GM21423 (cell line): ENCODE data around the gene CA5A.
"Not testable (repeated sequence)": the region's sequence is repeated elsewhere in the genome, so short reads cannot be mapped to it uniquely, and the experiment has no call there.

ENCODE experiments used
- ATAC-seq: cut with Tn5 transposase; IDR thresholded peaks from one replicate; pipeline ENCODE4 v1.9.1; 2021; ENCODE audit warnings: mild to moderate bottlenecking, moderate library complexity; ENCODE audit not compliant: unreplicated experiment

CA5A gene

DNA sequence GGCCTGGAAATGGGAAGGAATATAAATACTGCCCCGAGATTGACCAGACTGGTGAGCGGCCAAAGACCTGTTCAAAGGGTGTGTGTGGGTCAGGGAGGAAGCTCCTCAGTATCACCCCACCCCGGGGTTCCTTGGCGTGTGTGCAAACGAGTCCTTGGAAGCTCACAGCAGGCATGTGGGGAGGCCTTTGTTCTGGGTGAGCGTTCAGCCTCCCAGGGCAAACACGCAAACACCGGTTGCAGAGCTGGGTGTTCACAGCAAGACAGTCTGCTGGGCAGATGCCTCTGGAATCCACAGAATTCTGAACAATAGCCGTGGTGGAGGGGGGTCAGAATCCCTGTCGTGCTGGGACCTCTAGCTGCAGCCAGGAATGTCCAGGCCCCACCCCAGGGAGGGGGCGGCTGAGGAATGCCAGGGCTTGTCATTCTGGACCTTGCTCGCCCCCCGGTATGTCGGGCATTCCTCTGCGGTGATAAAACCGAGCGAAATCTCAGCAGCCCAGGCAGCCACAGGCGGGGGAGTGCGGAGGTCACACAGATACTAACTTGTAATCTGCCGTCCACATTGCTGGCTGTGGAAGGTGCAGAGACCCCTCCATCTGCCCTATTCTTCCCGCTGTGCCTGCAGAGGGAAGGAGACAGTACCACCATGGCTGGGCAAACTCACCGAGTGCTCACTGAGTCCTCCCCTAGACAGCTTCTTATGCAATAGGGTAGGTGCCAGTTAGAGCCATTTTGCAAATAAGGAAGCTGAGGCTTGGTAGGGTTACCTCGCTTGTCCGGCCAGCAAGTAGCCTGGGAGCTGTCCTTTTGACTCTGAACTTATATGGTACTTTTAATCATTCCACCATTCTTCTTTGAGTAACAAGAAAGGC is 65.7 kb downstream of the CA5A start:
- not testable (repeated sequence) for ATAC-seq

DNA sequence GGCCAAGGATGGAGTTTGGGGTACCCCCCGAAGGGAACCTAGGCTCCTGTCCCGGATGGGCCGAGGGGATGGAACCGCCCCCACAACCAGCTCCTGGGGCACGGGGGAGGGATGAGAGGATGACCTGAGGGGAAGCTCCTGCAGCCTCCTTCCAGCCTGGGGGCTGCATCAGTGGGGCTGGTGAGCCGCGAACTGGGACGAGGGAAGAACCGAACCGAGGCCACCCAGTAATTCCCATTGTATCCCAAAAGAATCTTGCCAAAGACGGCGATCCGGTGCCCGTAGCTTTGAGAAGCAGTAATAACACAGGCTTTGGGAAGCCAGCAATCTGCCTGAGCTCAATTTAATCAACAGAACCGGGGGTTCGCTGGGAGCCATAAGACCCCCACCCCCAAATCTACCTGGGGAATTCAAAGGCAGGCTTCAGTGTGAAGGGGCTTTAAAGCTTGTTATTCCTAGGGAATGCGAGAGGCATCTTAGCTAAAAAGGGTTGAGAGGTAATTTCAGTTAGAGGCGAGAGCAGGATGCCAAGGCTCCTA is 66.4 kb downstream of the CA5A start:
- not testable (repeated sequence) for ATAC-seq

DNA sequence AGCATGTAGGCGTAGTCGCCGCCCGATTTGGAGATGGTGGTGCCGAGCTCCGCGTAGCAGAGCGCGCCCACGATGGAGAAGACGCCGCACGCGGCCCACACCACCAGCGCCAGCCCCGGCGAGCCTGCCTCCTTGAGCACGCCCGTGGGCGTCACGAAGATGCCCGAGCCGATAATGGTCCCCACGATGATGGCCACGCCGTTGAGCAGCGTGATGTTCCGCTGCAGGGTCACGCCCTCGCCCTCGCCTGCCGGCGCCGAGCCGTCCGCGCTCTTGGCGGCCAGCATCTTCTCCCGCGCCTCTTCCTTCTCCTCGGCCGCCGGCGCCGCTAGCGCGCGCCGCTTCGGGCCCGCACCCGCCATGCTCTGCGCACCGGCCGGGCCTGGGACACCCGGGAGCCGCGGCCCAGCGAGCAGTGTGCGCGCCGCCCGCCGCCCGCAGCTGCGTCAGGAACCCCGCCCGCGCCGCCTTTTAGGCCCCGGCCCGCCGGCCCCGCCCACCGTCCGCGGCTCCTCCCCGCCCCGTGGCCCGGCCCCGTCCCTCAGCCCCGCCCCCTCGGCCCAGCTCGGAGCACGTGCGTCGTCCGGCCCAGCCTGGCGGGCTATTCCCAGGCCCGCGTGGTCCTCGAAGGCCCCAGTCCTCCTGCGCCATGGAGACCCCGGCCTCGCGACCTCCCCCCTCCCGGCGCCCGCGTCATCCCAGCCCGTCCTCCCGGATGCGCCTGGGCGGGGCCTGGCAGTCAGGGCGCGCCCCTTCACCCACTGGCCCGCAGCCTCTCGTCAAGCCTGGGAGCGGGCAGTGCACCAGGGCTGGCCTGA is 67.1 kb downstream of the CA5A start, which contains the start of gene SLC7A5:
TSS of gene SLC7A5 (minus strand) at position 447 of the 818 bp plus-strand sequence. CDS start at position 362, 85 bp downstream.
- peak; percentile 50 for ATAC-seq

DNA sequence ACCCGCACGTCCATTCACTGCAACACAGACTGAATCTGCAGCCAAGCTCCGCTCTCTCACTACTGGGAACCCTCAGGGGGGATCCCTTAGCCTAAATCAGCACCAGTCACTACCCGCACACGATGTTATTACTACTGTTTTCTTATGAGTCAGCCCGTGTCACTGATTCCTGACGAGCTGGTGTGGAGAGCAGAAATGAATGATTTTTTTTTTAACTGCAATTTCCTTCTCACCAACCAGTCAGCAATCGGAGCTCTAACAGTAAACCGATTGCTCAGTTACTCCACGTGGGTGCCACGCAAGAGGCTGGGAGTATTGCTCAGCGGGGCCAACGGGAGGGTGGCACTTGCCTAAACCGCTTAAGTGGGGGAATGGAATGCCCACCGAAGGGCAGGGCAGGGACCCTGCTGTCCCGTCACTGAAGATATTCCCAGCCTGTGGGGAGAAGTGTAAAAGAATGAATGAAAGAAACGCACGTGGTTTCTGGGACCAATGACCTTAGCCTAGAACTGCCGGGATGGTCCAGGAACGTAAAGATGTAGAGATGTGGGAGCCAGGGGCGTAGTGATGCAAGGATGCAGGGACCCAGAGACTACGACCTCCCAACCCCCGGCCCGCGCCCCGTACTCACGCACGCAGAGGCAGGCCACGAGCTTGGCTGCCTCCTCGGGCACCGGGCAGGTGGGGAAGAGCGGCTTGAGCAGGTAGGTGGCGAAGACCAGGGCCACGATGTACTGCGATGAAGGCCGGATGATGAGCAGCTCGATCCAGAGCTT is 67.9 kb downstream of the CA5A start:
- ATAC-seq, result peak; percentile 24

DNA sequence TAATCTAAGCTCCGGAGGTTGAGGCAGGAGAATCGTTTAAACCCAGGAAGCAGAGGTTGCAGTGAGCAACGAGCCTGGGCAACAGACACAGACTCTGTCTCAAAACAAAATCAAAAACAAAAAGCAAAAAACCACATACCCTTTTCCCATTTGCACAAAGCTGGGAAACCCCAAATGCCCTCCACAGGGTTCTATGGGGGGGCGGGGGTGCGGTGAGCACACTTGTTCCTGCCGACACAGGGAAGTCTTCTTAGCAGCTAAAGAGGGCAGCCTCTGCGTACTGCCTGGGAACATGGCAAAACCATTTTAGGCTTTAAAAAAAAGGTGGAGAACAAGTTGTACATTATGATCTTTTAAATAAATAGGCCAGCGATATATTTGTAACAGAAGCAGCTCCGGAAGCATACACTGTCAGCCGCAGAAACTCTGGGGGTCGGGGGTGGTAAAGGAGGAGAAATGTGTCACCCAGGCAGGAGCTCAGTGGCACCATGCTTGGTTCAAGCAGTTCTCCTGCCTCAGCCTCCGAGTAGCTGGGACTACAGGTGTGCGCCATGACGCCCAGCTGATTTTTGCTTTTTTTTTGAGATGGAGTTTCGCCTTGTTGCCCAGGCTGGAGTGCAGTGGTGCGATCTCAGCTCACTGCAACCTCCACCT is 70.3 kb downstream of the CA5A start:
- ATAC-seq, result not testable (repeated sequence)

DNA sequence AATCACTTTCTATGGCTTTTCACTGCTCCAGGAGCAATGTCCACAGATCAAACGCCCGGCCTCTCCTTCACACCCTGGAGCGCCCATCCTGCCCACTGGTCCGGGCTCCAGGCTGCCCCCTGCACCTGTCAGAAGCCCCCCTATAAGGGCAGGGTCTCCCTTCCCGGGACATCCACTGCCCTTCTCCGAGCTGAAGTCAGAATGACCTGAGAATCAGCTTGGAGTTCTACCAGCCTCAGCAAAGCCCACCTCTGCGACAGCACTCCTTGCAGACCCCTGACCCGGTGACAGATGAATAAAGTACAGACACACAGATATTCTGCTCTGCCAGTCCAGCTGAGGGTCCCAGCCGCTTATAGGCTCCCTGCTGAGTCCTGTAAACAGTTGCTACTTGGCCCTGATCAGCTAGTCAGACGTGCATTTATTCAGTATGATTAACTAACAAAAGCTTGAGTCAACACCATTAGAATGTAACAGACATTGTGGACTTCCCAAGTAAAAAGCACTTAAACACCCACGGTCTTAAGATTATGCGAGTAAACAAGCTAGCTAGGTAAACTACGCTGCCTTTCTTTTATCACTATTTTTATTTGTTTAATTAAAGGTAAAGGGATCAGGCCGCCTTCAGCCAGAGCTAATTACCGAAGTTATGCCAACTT is 71.9 kb downstream of the CA5A start:
- no peak for ATAC-seq

DNA sequence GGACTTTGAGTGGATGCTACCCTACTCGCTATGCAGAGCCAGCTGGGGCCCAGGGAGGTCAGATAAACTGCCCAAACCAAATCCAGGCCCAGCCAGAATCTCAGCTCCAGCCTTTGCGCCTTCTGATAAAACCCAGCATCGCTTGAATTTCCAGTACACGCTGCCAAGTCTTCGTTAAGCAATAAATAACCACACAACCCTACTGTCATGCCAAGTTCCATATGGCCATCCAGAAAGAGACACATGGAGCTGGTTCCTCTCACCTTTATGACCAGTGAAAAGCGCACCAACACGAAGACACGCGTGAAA is 73.0 kb downstream of the CA5A start:
- not testable (repeated sequence) for ATAC-seq

DNA sequence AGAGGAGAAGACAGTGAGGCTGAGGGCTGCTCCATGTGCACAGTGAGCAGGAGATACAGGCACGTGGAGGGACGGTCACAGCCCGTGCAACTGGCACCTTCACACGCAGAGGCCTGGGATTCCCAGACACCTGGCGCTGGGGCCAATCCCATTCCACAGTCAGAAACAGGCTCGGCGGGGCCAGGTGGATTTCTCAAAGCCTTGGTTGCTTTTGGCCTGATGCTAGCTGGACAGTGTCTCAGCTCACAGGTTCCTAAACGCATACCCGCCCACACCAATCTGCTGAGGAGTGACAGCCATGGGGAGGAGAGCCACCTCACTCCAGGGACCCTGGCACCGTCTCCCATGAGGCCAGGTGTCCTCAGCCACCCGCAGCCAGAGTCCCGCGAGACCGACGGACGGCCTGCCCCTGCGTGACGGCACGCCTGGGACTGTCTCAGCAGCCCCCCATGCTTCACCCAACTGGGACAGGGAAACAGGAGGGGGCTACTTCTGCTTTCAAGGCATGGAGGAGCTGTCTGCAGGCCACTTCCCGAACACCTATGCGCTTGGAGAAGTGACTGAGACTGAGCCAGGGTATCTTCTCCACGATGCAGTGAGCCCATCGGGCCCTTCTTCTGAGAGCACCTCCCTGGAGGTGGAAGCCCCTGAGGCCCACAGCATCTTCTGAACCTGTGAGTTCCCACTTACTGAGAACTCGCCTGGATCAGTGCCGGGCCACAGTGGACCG is 73.6 kb downstream of the CA5A start:
- not testable (repeated sequence) for ATAC-seq

GRCh38 chr16:87861300-87862099 is 74.8 kb downstream of the CA5A start:
- ATAC-seq, result not testable (repeated sequence)

DNA sequence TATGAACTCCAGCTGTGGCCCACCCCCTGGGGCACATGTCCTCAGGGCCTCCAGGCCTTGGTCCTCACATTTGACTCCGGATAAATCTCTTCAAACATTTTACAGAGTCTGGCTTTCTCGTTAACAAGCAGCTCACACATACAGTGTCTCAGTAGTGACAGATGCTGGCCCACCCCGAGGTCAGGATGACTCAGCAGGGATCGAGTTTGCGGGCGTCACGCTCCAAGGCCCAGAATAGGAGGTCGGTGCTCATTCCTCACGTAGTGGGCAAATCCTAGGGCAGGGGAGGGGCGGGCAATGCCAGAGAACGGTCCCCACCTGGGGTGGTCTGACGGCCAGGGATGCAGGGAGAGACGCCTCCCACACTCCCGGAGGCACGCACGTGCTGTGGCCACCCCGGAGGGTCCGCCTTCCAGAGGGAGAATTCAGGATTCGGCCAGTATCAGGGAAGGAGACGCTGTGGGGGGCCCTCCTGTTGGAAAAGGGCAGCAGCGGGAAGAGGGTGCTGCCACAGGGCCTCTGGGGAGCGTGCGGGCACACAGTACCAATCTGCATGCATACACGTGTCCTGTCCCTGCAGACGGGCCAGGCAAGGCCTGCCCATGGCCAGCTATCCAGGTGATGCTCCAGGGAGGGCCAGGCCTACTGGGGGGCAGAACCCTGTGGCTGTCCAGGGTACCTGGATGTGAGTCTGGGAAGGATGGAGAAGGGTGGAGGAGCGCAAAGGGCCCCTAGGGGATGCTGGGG is 75.6 kb downstream of the CA5A start:
- no peak for ATAC-seq

- ATAC-seq, result not testable (repeated sequence)
Measured at GRCh38 chr16:87858151-87858993, 78.0 kb downstream of the CA5A start.

DNA sequence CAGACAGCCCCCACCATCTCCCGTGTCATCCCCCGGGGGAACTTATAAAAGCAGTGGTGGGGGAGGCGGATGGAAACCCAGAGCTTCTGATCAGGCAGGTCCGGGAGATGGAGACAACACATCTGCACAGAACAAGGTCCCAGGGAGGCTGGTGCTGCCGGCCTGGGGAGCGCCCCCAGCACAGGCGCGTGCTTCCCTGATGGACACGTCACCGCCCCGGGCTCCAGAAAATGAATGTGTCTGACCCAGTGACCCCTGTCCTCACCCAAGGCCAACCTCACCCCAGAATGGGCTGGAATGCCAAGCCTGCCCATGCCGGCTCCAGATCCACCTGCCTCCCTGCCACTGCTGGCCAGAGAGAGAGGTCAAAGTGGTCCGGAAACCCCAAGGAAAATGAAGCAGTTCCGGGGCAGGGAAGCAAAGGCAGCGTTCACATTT is 79.5 kb downstream of the CA5A start:
- no peak for ATAC-seq

GRCh38 chr16:87855852-87856715 is 80.2 kb downstream of the CA5A start:
- no peak for ATAC-seq

DNA sequence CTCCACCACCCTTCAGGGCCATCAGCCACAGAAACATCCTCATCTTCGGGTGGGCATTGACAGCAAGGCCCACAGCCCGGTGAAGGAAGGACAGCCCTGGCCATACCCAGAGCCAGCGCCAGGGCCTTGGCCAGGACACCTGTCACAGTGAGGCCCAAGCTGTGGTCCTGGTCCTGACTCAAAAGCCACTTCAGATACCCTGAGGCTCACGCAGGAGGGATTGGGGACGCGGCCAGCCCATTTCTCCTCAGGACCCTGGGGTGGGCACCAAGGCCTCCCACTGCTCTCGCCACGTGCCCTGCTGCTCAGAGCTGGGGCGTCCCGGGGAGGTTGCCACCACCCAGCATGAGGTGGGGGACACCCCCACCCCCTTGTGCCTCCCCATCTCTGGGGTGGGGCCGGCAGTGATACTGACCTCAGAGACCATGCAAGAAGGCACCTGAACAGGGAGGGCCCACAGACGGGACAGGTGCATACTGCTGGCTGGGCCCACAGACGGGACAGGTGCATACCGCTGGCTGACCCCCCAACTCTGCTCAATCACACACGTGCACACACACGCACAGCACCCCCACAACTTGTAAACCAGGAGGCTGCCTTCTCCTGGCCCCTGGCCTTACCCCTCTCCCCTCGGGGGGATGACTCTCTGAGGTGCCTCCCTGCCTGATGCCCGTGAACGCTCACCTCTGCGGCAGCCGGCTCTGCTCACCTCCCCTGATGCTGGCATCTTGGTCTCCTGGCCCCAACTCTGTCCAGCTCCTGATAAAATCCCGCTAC is 81.2 kb downstream of the CA5A start:
- ATAC-seq, result no peak
